Mesodermal cell (in vitro differentiated cells): ENCODE data around the gene MEF2C.

ENCODE experiments used
- H3K27ac ChIP-seq: 2 replicates; pipeline ENCODE4 v1.7.0; 2013; ENCODE audit warnings: mild to moderate bottlenecking, low read depth, low read length, moderate library complexity; ENCODE audit not compliant: severe bottlenecking
- H3K36me3 ChIP-seq: 2 replicates; pipeline ENCODE4 v1.7.1; 2013; ENCODE audit warnings: mild to moderate bottlenecking, low read length, moderate library complexity; ENCODE audit not compliant: control insufficient read depth, insufficient read depth
- H3K4me1 ChIP-seq: one replicate; pipeline ENCODE4 v1.7.1; 2013; ENCODE audit warnings: mild to moderate bottlenecking, low read length; ENCODE audit not compliant: insufficient read depth, control insufficient read depth, poor library complexity, severe bottlenecking
- H3K4me3 ChIP-seq: 2 replicates; pipeline ENCODE4 v1.7.0; 2013; ENCODE audit warnings: low read length, control low read depth, mild to moderate bottlenecking; ENCODE audit not compliant: insufficient read depth, poor library complexity, severe bottlenecking; ENCODE audit errors: extremely low read depth
- H3K9me3 ChIP-seq: 2 replicates; pipeline ENCODE4 v1.7.1; 2013; ENCODE audit warnings: mild to moderate bottlenecking, low read length, moderate library complexity; ENCODE audit not compliant: control insufficient read depth
- WGBS, 2 experiments: methylation state at CpG; one replicate each; pipeline ENCODE4 v1.1.5; 2013; ENCODE audit warnings: missing lambda C conversion rate in 2 of 2; ENCODE audit not compliant: insufficient coverage in 2 of 2; 5-methylcytosine and 5-hydroxymethylcytosine counted together

MEF2C gene

DNA sequence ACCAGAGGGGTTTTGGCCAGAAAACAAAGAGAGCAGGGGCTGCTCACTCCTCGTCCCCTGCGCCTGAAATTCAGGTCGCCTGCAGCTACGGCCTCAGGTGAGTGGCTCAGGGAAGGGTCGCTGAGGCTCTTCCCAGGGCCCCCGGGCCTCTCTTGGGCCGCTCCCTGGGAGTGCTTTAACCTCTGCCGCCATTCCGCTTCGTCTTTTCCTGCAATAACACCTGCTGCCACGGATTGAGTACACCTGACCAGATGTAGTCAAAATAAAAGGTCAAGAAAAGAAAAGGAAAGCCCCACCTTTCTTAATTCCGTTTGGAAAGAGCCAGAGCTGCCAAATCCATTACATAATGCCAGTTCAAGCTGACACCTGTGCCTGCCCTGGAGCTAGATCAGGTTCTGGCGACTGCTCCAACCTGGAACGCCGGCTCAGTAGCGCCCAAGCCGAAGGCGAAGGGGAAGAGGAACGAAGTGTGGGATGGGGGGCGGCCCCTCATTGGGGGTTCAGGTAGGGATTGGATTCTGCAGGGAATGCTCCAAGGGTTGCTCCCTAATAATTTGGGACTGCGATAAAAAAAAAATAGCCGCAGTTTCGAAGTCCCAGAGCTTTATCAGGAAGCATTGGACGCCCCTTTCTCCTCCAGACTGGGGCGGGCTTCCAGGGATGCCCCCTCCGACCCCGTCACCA is 193.9 kb downstream of the MEF2C start:
- H3K4me1 ChIP-seq: no peaks in the 10 kb centered on the region
- no peak overlapping the region for H3K27ac ChIP-seq
- no peaks in the 10 kb centered on the region for H3K9me3 ChIP-seq
- H3K36me3 ChIP-seq: no peaks in the 10 kb centered on the region
- no peak overlapping the region for H3K4me3 ChIP-seq
- 1% methylated on average over 20 to 22 of the region's 27 CpGs for WGBS, 2 experiments

DNA sequence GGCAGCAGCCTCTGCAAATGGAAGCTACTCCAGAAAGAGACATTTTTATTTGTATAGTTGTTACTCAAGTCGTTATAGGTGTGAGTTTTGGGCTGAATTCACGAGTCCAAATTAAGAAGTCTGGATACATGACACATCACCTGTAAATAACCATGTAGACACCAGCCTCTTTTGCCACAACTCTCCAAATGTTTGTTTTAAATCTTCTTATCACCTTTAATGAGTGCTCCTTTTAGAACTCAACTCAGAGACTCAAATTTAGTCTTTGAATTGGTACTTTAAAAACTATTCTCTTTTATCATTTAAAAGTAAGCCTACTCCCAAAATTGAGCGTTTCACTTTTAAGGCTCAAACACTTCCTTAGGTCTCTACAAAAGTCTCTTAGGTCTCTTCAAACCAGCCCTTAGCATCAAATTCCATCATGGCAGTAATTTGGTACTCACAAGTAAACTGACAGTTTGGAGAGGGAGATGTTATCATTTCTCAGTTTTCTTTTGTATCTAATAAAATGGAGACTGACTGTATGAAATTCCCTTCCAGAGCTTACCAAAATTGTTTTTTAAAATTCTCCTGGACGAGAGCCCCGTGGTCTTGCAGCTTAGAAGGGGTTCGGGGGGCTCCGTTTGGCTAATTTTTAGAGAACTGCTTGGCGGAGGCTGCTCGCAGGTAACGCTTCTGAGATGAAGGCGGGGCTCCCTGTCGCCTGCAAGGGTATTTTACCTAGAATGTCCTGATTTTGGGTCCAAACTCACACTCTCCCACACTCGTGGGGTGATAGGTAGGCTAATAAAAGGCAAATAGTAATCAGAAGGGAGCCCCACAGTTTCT is 194.6 kb downstream of the MEF2C start:
- Histone ChIP-seq H3K27ac (no peak overlapping the region), H3K9me3 (no peaks in the 10 kb centered on the region), H3K4me1 (no peaks in the 10 kb centered on the region), H3K4me3 (no peak overlapping the region), H3K36me3 (no peaks in the 10 kb centered on the region)
- 4 to 5% methylated on average over 8 of the region's 13 CpGs for WGBS, 2 experiments

DNA sequence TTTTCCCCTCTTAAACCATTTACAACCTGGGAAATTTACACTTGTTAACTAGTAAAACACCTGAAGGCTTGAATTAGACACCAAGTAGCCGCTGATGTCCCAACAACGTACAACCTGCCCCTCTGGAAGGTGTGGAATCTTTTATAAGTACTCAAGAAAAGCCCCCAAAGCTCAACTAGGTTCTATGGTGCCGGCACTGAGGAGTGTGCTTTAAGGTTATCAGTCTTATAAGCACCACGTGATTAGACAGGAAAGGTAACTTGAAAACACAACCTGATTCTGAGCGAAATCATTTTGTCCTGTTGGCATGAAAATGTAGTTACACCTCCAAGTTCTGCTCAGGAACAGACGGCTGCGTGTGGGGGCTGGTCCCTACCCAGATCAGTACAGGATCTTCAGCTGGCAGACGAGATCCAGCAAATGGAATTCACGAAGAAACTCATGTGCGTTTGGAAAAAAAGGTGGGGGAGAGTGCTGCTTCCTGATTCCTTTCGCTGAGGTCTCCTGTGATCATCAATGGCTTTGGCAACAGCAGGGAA is 195.5 kb downstream of the MEF2C start:
- no peak overlapping the region for H3K27ac ChIP-seq
- no peaks in the 10 kb centered on the region for H3K4me1 ChIP-seq
- WGBS, 2 experiments: 0 to 9% methylated on average over 7 to 9 of the region's 11 CpGs

GRCh38 chr5:88686726-88687125 is 196.3 kb downstream of the MEF2C start:
- Histone ChIP-seq H3K9me3 (no peaks in the 10 kb centered on the region), H3K36me3 (no peaks in the 10 kb centered on the region), H3K4me3 (no peak overlapping the region), H3K4me1 (no peaks in the 10 kb centered on the region), H3K27ac (no peak overlapping the region)
- WGBS, 2 experiments: 9% methylated on average over 4 of the region's 15 CpGs; no CpG with 5 or more reads in 1 of the 2 experiments

More for the DNA sequence above, 195.5 kb downstream of the MEF2C start:
- no peaks in the 10 kb centered on the region for H3K9me3 ChIP-seq
- no peaks in the 10 kb centered on the region for H3K36me3 ChIP-seq
- no peak overlapping the region for H3K4me3 ChIP-seq

DNA sequence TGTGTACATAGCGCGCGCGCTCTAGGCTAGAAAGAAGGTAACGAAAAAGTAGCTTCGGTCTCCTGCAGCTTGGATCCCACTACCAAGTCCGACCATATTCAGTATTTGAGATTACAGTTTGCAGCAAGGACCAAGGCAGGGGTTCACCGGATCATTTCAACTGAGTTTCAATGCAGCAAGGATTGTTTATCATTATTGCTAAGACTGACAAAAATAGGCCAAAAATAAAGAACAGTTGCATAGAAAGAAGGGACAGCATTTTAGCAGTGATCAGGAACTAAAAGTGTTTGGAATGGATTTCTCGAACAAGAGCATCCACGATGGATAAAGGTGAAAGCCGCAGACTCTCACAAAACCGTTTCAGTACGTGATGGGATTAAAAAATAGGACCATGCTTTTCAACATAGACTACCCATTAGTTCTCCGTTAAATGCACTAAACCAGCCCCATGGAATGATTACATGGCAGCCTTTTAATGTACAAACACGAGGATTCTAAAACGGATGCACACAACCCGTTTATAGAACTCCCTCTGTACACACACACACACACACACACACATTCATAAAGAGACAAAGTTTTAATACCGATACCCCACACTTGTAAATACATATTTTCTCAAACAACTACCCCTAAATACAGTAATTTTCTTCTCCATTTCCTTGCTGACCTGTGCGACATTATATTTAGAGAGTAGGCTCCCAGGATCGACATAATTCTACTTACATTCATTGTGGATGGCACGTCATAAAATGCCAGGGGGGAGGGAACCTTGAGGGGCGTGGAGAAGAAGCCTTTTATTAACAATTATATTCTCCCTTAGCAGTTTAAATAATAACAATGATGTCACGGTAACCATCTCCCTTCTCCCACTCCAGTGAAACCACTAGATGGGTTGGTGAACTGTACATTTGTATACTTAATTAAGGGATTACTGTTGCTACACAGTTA is 197.1 kb downstream of the MEF2C start:
- no peak overlapping the region for H3K4me3 ChIP-seq
- WGBS, 2 experiments: 2 to 9% methylated on average over 9 of the region's 23 CpGs

DNA sequence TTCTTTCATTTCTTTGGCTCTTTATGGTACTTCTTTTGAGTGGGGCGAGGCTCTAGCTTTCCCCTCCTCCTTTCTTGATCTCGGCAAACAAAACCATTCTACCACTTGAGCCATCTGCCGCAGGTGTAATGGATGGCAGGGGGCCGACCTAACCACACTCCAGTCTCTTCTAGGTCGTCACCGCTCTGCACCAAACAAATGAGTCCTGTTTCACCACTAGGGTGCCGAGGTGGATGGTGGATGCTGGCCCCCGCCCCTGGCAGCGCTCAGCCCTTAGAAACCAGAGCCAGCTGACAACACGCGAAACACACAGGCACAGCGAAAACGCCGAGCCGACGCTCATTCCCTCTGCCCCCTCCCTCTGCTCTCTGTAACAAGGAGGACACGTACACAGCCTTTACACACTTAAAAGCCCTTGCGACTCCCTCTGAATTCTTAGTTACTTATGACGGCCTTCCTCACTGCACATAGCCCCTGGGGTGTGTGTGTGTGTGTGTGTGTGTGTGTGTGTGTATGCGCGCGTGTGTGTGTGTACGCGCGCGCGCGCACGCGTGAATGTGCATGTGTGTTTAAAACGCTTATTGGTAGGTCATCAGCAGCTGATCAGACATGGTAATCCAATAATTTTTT is 199.4 kb downstream of the MEF2C start:
- Histone ChIP-seq H3K27ac (no peak overlapping the region), H3K9me3 (no peaks in the 10 kb centered on the region), H3K4me3 (no peak overlapping the region), H3K4me1 (no peaks in the 10 kb centered on the region), H3K36me3 (no peaks in the 10 kb centered on the region)
- WGBS, 2 experiments: 0% methylated on average over 7 to 12 of the region's 31 CpGs

More for the DNA sequence above, 197.1 kb downstream of the MEF2C start:
- Histone ChIP-seq H3K27ac (no peak overlapping the region), H3K36me3 (no peaks in the 10 kb centered on the region), H3K4me1 (no peaks in the 10 kb centered on the region), H3K9me3 (no peaks in the 10 kb centered on the region)

DNA sequence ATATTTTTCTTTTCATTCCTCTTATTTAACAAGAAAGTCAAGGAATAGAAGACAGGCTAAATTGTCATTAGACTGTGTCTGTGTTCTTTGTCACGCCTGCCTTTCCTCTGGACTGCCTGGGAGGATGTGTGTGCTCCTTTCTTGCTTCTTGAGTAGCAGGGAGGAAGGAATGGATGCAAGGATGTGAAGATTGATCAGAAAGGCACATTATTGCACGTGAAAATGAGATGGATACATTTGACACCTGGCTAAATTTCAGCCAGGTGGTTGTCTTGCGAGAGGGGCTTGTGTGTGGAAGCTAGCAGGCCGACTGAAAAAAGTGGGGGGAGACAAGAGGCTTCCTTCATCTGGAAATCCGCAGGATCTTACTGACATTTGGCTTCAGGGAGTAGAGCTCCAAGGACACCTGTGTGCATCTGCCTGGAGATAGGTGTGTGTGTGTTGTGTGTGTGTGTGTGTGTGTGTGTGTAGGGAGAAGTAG is 200.1 kb downstream of the MEF2C start:
- Histone ChIP-seq H3K4me3 (no peak overlapping the region), H3K4me1 (no peaks in the 10 kb centered on the region), H3K36me3 (no peaks in the 10 kb centered on the region), H3K27ac (no peak overlapping the region), H3K9me3 (no peaks in the 10 kb centered on the region)
- WGBS, 2 experiments: 6 to 9% methylated on average over 2 to 5 of the region's 5 CpGs

GRCh38 chr5:88682131-88682530 is 200.9 kb downstream of the MEF2C start:
- no peak overlapping the region for H3K27ac ChIP-seq
- no peaks in the 10 kb centered on the region for H3K9me3 ChIP-seq
- H3K36me3 ChIP-seq: no peaks in the 10 kb centered on the region
- no CpG with 5 or more reads among the region's 1 CpG for WGBS, 2 experiments
- H3K4me3 ChIP-seq: no peak overlapping the region
- no peaks in the 10 kb centered on the region for H3K4me1 ChIP-seq

GRCh38 chr5:88681211-88681803 is 201.7 kb downstream of the MEF2C start:
- no peak overlapping the region for H3K4me3 ChIP-seq
- no peaks in the 10 kb centered on the region for H3K4me1 ChIP-seq
- no peak overlapping the region for H3K27ac ChIP-seq
- H3K36me3 ChIP-seq: no peaks in the 10 kb centered on the region
- no CpG with 5 or more reads among the region's 5 CpGs for WGBS, 2 experiments
- no peaks in the 10 kb centered on the region for H3K9me3 ChIP-seq
